Testis (tissue), 3 donors: ENCODE results near the gene SIPA1L3. TPM values are rescaled to one million over a fixed set of nuclear protein-coding genes. Genes with fewer than 3 reads are reported as not detected.

ENCODE experiments used
- DNase-seq: peaks from one replicate; pipeline ENCODE4 v3.0.0-alpha.2; 2019
- H3K27ac ChIP-seq, 2 donors: fragments of 200-600 bp; sonication (generic); one replicate each; pipeline ENCODE4 v1.5.1; 2019
- H3K27me3 ChIP-seq: fragments of 200-600 bp; sonication (generic); one replicate; pipeline ENCODE4 v1.5.1; 2019
- H3K36me3 ChIP-seq: fragments of 200-600 bp; sonication (generic); one replicate; pipeline ENCODE4 v1.5.1; 2017; ENCODE audit warnings: low read depth; ENCODE audit errors: missing control alignments
- H3K4me1 ChIP-seq: fragments of 200-600 bp; sonication (generic); one replicate; pipeline ENCODE4 v1.5.1; 2019
- H3K4me3 ChIP-seq, 2 donors: fragments of 200-600 bp; sonication (generic); one replicate each; pipeline ENCODE4 v1.5.1; 2017 to 2019
- H3K9me3 ChIP-seq: fragments of 200-600 bp; sonication (generic); one replicate; pipeline ENCODE4 v1.5.1; 2017
- CTCF ChIP-seq, 3 experiments: fragments of 450-650 bp in 2 of 3; fragments of 200-600 bp in 1 of 3; sonication (generic) in 1 of 3; IDR thresholded peaks; one replicate each; pipeline ENCODE4 v1.5.1; 2016 to 2019; ENCODE audit warnings: antibody characterized with exemption in 3 of 3, mild to moderate bottlenecking in 2 of 3, moderate library complexity in 1 of 3
- POLR2A ChIP-seq: fragments of 450-650 bp; IDR thresholded peaks from one replicate; pipeline ENCODE4 v1.6.1; 2017; ENCODE audit warnings: antibody characterized with exemption, mild to moderate bottlenecking, moderate library complexity
- WGBS, 2 donors: methylation state at CpG; one replicate each; pipeline ENCODE4 v1.1.5; 2018; 5-methylcytosine and 5-hydroxymethylcytosine counted together
- intact Hi-C: fragments of 100-400 bp; cut with DNase I; formaldehyde crosslinking; loops from one replicate; pipeline ENCODE4 v1.15.1; 2023; ENCODE audit warnings: low total_unique reads
- polyA plus RNA-seq: library from polyadenylated mRNA; stranded (reverse); fragments of 350-450 nt; fragmentation: Illumina TruSeq; extraction: RNeasy Lipid Tissue Mini Kit (QIAGEN cat#74804); gene quantifications from one replicate; pipeline ENCODE4 v1.2.3, GENCODE V29; 2014; ENCODE audit warnings: low read depth, low replicate concordance; ENCODE audit not compliant: insufficient read depth
- total RNA-seq, 2 donors: library from RNA; depleted of rRNA; stranded (reverse); fragments of >200 nt; gene quantifications; one replicate each; pipeline ENCODE4 v1.2.3, GENCODE V29; 2016

The SIPA1L3 gene
- total and polyA plus RNA-seq, 3 donors from 2014 or later = 21.1 to 47.6 (median 43.7) TPM

- no peaks in the 10 kb centered on the region for H3K9me3 ChIP-seq
- no peak overlapping the region for H3K4me3 ChIP-seq
- no peaks in the 10 kb centered on the region for H3K36me3 ChIP-seq
- H3K4me1 ChIP-seq = peaks cover 5% of the 10 kb centered on the region
- no peak overlapping the region for H3K27ac ChIP-seq
- DNase-seq = peak; percentile 89
- no peaks in the 10 kb centered on the region for H3K27me3 ChIP-seq
- TF ChIP-seq POLR2A = no peak
- peak; percentile 74 to 81 (median 79) for TF ChIP-seq CTCF (IDR thresholded peaks at IDR 0.05)
- 36 to 54% methylated on average over 5 to 7 of the region's 7 CpGs for WGBS, 2 donors
- intact Hi-C loops = no loop called here
These were observed 326.8 kb downstream of the SIPA1L3 start for GRCh38 chr19:38233740-38234251.

GRCh38 chr19:38234615-38235014 lies 327.6 kb downstream of the SIPA1L3 start:
- 91 to 94% methylated on average over 4 of the region's 4 CpGs for WGBS, 2 donors
- intact Hi-C loops = no loop called here
- no peak overlapping the region for H3K27ac ChIP-seq
- no peak overlapping the region for H3K4me3 ChIP-seq
- TF ChIP-seq POLR2A (no peak), CTCF (IDR thresholded peaks at IDR 0.05) (no peak)
- no peaks in the 10 kb centered on the region for H3K27me3 ChIP-seq
- no peaks in the 10 kb centered on the region for H3K9me3 ChIP-seq
- no peaks in the 10 kb centered on the region for H3K36me3 ChIP-seq
- H3K4me1 ChIP-seq = no peaks in the 10 kb centered on the region
- DNase-seq = no peak

GRCh38 chr19:38239816-38240215 lies 332.8 kb downstream of the SIPA1L3 start:
- no peak overlapping the region for H3K4me3 ChIP-seq
- TF ChIP-seq CTCF (IDR thresholded peaks at IDR 0.05) (no peak), POLR2A (no peak)
- no peak for DNase-seq
- H3K36me3 ChIP-seq = no peaks in the 10 kb centered on the region
- peaks cover 10% of the 10 kb centered on the region for H3K4me1 ChIP-seq
- no peaks in the 10 kb centered on the region for H3K9me3 ChIP-seq
- intact Hi-C loops = loop anchor here (5.0 kb wide), 1 partner anchor 87 kb away; no protein-coding TSS in a partner anchor
- H3K27me3 ChIP-seq = no peaks in the 10 kb centered on the region
- 52 to 60% methylated on average over 8 of the region's 8 CpGs for WGBS, 2 donors
- H3K27ac ChIP-seq = no peak overlapping the region

GRCh38 chr19:38243279-38243673 lies 336.3 kb downstream of the SIPA1L3 start:
- peak overlapping the region in 1 of 2 donors; percentile 24 for H3K27ac ChIP-seq
- H3K9me3 ChIP-seq = no peaks in the 10 kb centered on the region
- no peaks in the 10 kb centered on the region for H3K36me3 ChIP-seq
- intact Hi-C loops = loop anchor here (5.0 kb wide), 1 partner anchor 84 kb away; no protein-coding TSS in a partner anchor
- TF ChIP-seq POLR2A (no peak), CTCF (IDR thresholded peaks at IDR 0.05) (no peak)
- H3K4me1 ChIP-seq = peaks cover 37% of the 10 kb centered on the region
- peak overlapping the region in 1 of 2 donors; percentile 34 for H3K4me3 ChIP-seq
- 60 to 61% methylated on average over 15 of the region's 15 CpGs for WGBS, 2 donors
- no peaks in the 10 kb centered on the region for H3K27me3 ChIP-seq
- no peak for DNase-seq
